HepG2 (cell line): ENCODE measurements around the gene ING1. TPM values are rescaled to one million over a fixed set of nuclear protein-coding genes. Genes with fewer than 3 reads are reported as not detected.
A peak's percentile ranks its signal among the peaks of the same experiment; 100 is the strongest.

Experiments
- ATAC-seq: fragments of 200-7000 bp; cut with Tn5 transposase; 3 replicates; pipeline ENCODE4 v1.9.1; 2020; ENCODE audit warnings: mild to moderate bottlenecking, moderate library complexity
- BruUV-seq: library from RNA; stranded (reverse); fragments of 400-500 nt; replicated peaks from 2 replicates; lab custom pipeline; 2021; lab: Mats Ljungman, UMichigan
- CTCF ChIA-PET: fragments of 300-600 bp; formaldehyde crosslinking; extraction: SDS; loops from one replicate; lab custom pipeline; 2021; ENCODE audit warnings: low total read pairs, inconsistent platforms, low intra/inter-chr PET ratio; lab: Yijun Ruan, JAX
- POLR2A ChIA-PET: fragments of 350-600 bp; sonication (Branson Sonifier 250); formaldehyde crosslinking; loops from one replicate; lab custom pipeline; 2020; ENCODE audit warnings: antibody characterized with exemption, inconsistent platforms; lab: Yijun Ruan, JAX
- DNase-seq: peaks from one replicate; pipeline ENCODE4 v3.0.0-alpha.2; 2015; ENCODE audit warnings: low spot score
- FAIRE-seq: peaks from 3 replicates; lab custom pipeline; 2011; peaks lifted over from hg19 to GRCh38; lab: Jason Lieb, UNC
- H2AFZ ChIP-seq: one replicate; pipeline ENCODE4 v1.6.1; 2011; ENCODE audit warnings: low read length, inconsistent platforms
- H3K27ac ChIP-seq: fragments of 300-600 bp; 3 replicates; pipeline ENCODE4 v1.8.0; 2011; ENCODE audit warnings: mixed run types, mild to moderate bottlenecking, mixed read lengths, low read length, inconsistent platforms; ENCODE audit not compliant: insufficient read depth; ENCODE audit errors: extremely low read length
- H3K27me3 ChIP-seq, 2 experiments: fragments of 200-600 bp in 1 of 2; 2 replicates in 1 of 2; 3 replicates in 1 of 2; pipeline versions ENCODE4 v1.6.0 to v1.8.0; 2011; ENCODE audit warnings: low read length in 2 of 2, mild to moderate bottlenecking in 2 of 2, moderate library complexity in 2 of 2, inconsistent platforms in 1 of 2; ENCODE audit not compliant: insufficient read depth in 2 of 2, control insufficient read depth in 1 of 2
- H3K36me3 ChIP-seq, 2 experiments: fragments of 200-600 bp in 1 of 2; replicated peaks in 1 of 2; 2 replicates in 1 of 2; 3 replicates in 1 of 2; pipeline versions ENCODE4 v1.5.1 to v1.8.0; 2011; ENCODE audit warnings: low read length in 2 of 2, inconsistent platforms in 1 of 2; ENCODE audit not compliant: insufficient read depth in 2 of 2, control insufficient read depth in 1 of 2
- H3K4me1 ChIP-seq: 2 replicates; pipeline ENCODE4 v1.5.1; 2012; ENCODE audit warnings: low read length, inconsistent platforms; ENCODE audit not compliant: insufficient read depth
- H3K4me2 ChIP-seq: 2 replicates; pipeline ENCODE4 v1.6.0; 2011; ENCODE audit warnings: low read depth, low read length, inconsistent platforms
- H3K4me3 ChIP-seq, 3 experiments: fragments of 200-600 bp in 1 of 3; sonication (generic), shearing (Covaris generic) in 1 of 3; replicated peaks in 1 of 3; 2 replicates each; pipeline ENCODE4 v1.5.1; 2011 to 2016; ENCODE audit warnings: low read length in 3 of 3, inconsistent platforms in 2 of 3, low read depth in 2 of 3, mild to moderate bottlenecking in 2 of 3, control low read depth in 1 of 3, mixed read lengths in 1 of 3; ENCODE audit not compliant: insufficient read depth in 1 of 3
- H3K79me2 ChIP-seq: one replicate; pipeline ENCODE4 v1.6.1; 2011; ENCODE audit warnings: low read length, inconsistent platforms; ENCODE audit not compliant: insufficient read depth
- H3K9ac ChIP-seq: 2 replicates; pipeline ENCODE4 v1.6.0; 2011; ENCODE audit warnings: mild to moderate bottlenecking, low read depth, low read length, inconsistent platforms; ENCODE audit not compliant: insufficient read depth
- H3K9me3 ChIP-seq: 2 replicates; pipeline ENCODE4 v1.5.1; 2012; ENCODE audit warnings: mild to moderate bottlenecking, low read length
- H4K20me1 ChIP-seq: 2 replicates; pipeline ENCODE4 v1.6.0; 2011; ENCODE audit warnings: inconsistent platforms, mild to moderate bottlenecking, low read length, moderate library complexity; ENCODE audit not compliant: insufficient read depth
- EZH2 ChIP-seq: conservative IDR thresholded peaks from 2 replicates; pipeline ENCODE4 v1.6.1; 2012; ENCODE audit warnings: mild to moderate bottlenecking, low read depth, low read length, moderate library complexity
- FOXA1 ChIP-seq, 2 experiments: fragments of 450-650 bp in 1 of 2; sonication (generic) in 1 of 2; formaldehyde crosslinking in 1 of 2; IDR thresholded peaks; 2 replicates each; pipeline versions ENCODE4 v1.4.0 to v1.6.1; 2016 to 2020; ENCODE audit warnings: missing genetic modification reagents in 1 of 2
- KDM4B ChIP-seq: sonication (generic); formaldehyde crosslinking; IDR thresholded peaks from 2 replicates; pipeline ENCODE4 v1.4.0; 2020; ENCODE audit warnings: missing genetic modification reagents
- MNT ChIP-seq: fragments of 450-650 bp; IDR thresholded peaks from 2 replicates; pipeline ENCODE4 v1.6.1; 2016
- SP4 ChIP-seq: sonication (generic); formaldehyde crosslinking; IDR thresholded peaks from 2 replicates; pipeline ENCODE4 v1.8.1; 2023; ENCODE audit warnings: mild to moderate bottlenecking, missing genetic modification reagents
- WGBS: methylation state at CpG from one replicate; pipeline ENCODE4 v1.1.6; 2017; ENCODE audit warnings: low lambda C conversion rate; 5-methylcytosine and 5-hydroxymethylcytosine counted together
- in situ Hi-C: cut with HindIII; loops from 2 replicates; pipeline ENCODE4 v1.10.0; 2017; ENCODE audit warnings: low pct_unique_long_range_greater_than_20kb; ENCODE audit not compliant: extremely low pct_ligation_motif_present
- intact Hi-C: fragments of 100-400 bp; cut with micrococcal nuclease; formaldehyde crosslinking; loops from one replicate; pipeline ENCODE4 v1.10.0; 2022; ENCODE audit not compliant: unreplicated experiment
- polyA plus RNA-seq, 8 experiments: library from polyadenylated mRNA; depleted of rRNA in 3 of 8; stranded (reverse) in 7 of 8; unstranded in 1 of 8; fragments of >200 nt; fragmentation: Illumina TruSeq in 4 of 8; extraction: Trizol in 4 of 8; gene quantifications; 2 replicates each; pipeline versions ENCODE4 v1.2.1 to v1.2.3, GENCODE V29; 2011 to 2016; ENCODE audit warnings: low read depth in 4 of 8, missing spikeins in 1 of 8, mixed read lengths in 1 of 8; ENCODE audit not compliant: insufficient read depth in 1 of 8
- total RNA-seq, 5 experiments: library from RNA; depleted of rRNA; stranded (reverse); fragments of >200 nt; fragmentation: Illumina TruSeq; extraction: Trizol; gene quantifications; 2 replicates each; pipeline ENCODE4 v1.2.3, GENCODE V29; 2016; ENCODE audit warnings: low read depth in 1 of 5

Gene ING1
- total and polyA plus RNA-seq, 2 of the 13 experiments (the other 11 are each of a cell fraction or from before 2014, with no cell fraction given): 8.1 to 16.1 TPM

GRCh38 chr13:110771194-110771593, 57.7 kb downstream of the ING1 start (continued):
- TF ChIP-seq FOXA1 (IDR thresholded peaks at IDR 0.05): no peak
- no peak for TF ChIP-seq FOXA1 (CRISPR knock-in tag; IDR thresholded peaks at IDR 0.05)
- no peak for TF ChIP-seq SP4 (CRISPR knock-in tag)
- no peak for TF ChIP-seq MNT
- TF ChIP-seq, all 625 proteins: peak for 0

- H3K9ac ChIP-seq: no peak overlapping the region
- BruUV-seq: no TSS peak
- WGBS: 34% methylated on average over 10 of the region's 13 CpGs
- no peak overlapping the region for H3K4me3 ChIP-seq
- no peak overlapping the region for H2AFZ ChIP-seq
- peaks cover 33% of the 10 kb centered on the region for H3K4me1 ChIP-seq
- no peak for TF ChIP-seq KDM4B (CRISPR knock-in tag)
- peak; percentile 63; the same call in 1 of the 2 replicates for TF ChIP-seq EZH2
- no peak overlapping the region for H3K27ac ChIP-seq
- in situ Hi-C loops: no loop called here
- FAIRE-seq (no peak), ATAC-seq (no peak), DNase-seq (no peak)
- no peak overlapping the region for H3K4me2 ChIP-seq
- no peaks in the 10 kb centered on the region for H4K20me1 ChIP-seq
- H3K79me2 ChIP-seq: no peaks in the 10 kb centered on the region
- CTCF ChIA-PET: no interaction called here
- H3K9me3 ChIP-seq: no peaks in the 10 kb centered on the region
- no peaks in the 10 kb centered on the region for H3K36me3 ChIP-seq
- intact Hi-C loops: no loop called here
- peaks cover 3 to 31% of the 10 kb centered on the region in 2 experiments for H3K27me3 ChIP-seq
- POLR2A ChIA-PET: no interaction called here
These were observed 58.8 kb downstream of the ING1 start for GRCh38 chr13:110772091-110772984.

Other genes starting within 250 kb of the ING1 start
- gene RAB20, start 152.0 kb upstream of the ING1 start, total RNA-seq (2016; rRNA removed; fragmentation: Illumina TruSeq; extraction: Trizol): 15.2 and 15.6 TPM in 2 replicates
- 27.3 and 30.5 TPM in 2 replicates for gene RAB20, start 152.0 kb upstream of the ING1 start, polyA plus RNA-seq (2011; rRNA removed)
- 18.5 and 19.0 TPM in 2 replicates for gene NAXD, start 98.2 kb upstream of the ING1 start, total RNA-seq (2016; rRNA removed; fragmentation: Illumina TruSeq; extraction: Trizol)
- gene NAXD, start 98.2 kb upstream of the ING1 start, polyA plus RNA-seq (2011; rRNA removed): 23.2 and 27.0 TPM in 2 replicates
- 54.3 and 59.3 TPM in 2 replicates for gene CARS2, start 7.6 kb upstream of the ING1 start, total RNA-seq (2016; rRNA removed; fragmentation: Illumina TruSeq; extraction: Trizol)
- 41.1 and 41.7 TPM in 2 replicates for gene CARS2, start 7.6 kb upstream of the ING1 start, polyA plus RNA-seq (2011; rRNA removed)
- 59.6 and 108 TPM in 2 replicates for gene ANKRD10, start 201.4 kb downstream of the ING1 start, total RNA-seq (2016; rRNA removed; fragmentation: Illumina TruSeq; extraction: Trizol)
- 102 and 115 TPM in 2 replicates for gene ANKRD10, start 201.4 kb downstream of the ING1 start, polyA plus RNA-seq (2011; rRNA removed)